Ishikawa (cell line): Measurements from ENCODE around the gene PRDM16.

Experiments
- CEBPB ChIP-seq: IDR thresholded peaks from 2 replicates; pipeline ENCODE4 v1.6.1; 2012
- EP300 ChIP-seq: IDR thresholded peaks from 2 replicates; pipeline ENCODE4 v1.6.1; 2012; ENCODE audit warnings: borderline replicate concordance
- FOXM1 ChIP-seq: IDR thresholded peaks from 2 replicates; pipeline ENCODE4 v1.6.1; 2012; ENCODE audit warnings: low read depth, borderline replicate concordance
- NFIC ChIP-seq: IDR thresholded peaks from 2 replicates; pipeline ENCODE4 v1.6.1; 2012
- RAD21 ChIP-seq: IDR thresholded peaks from 2 replicates; pipeline ENCODE4 v1.6.1; 2012; ENCODE audit warnings: low read depth
- TAF1 ChIP-seq: IDR thresholded peaks from 2 replicates; pipeline ENCODE4 v1.6.1; 2012; ENCODE audit warnings: low read depth, mild to moderate bottlenecking
- TCF12 ChIP-seq: IDR thresholded peaks from 2 replicates; pipeline ENCODE4 v1.6.1; 2012; ENCODE audit warnings: low read depth
- YY1 ChIP-seq: IDR thresholded peaks from 2 replicates; pipeline ENCODE4 v1.6.1; 2012; ENCODE audit warnings: low read depth
- TF ChIP-seq, protein P1 (sequence below): IDR thresholded peaks from 2 replicates; pipeline ENCODE4 v1.6.1; 2012; ENCODE audit warnings: low read depth, mild to moderate bottlenecking
- TF ChIP-seq, protein P2 (sequence below): IDR thresholded peaks from 2 replicates; pipeline ENCODE4 v1.6.1; 2012

DNA sequence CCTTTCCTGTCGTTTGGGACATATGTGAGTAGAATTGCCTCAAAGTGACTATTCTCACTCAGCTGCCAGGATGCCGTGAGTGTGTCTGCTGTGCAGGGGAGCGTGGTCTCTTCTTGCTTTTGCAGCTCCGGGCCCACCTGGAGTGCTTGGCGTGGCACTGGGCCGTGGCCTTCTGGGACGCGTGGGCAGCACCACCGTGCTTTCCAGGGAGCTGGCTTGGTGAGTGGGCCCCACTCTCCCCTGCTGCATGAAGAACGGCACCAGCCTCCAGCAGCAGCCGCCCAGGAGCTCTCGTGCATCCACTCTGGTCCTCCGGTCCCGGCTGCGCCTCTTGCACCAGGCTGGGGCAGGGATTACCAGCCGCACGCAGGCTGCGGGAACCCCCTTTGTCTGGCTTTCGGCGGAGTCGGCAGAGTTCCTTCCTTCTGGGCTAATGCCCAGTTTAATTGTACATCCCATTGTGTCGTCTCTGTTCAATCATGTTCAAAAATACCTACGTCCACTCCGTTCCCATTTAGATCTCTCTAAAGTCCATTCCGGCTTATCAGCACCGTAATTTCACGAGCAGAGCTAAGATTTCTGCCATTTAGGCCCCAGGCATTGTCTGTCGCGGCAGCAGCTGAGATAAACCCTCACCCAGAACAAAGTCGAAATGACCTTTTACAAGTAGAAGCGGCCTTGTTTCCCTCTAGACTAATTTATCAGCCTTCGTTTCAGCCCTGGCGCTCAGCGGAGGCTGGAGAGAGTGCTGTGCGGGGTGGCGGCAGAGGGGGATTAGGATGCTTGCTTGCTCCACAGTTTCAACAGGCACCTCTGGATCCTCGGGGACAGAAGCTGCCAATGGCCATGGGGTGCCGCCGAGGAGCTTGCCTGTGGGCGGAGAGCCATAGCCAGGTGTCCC lies 129.6 kb downstream of the PRDM16 start:
- TF ChIP-seq FOXM1, result no peak
- TF ChIP-seq TAF1, result no peak
- TF ChIP-seq EP300, result no peak
- TF ChIP-seq TCF12, result no peak
- TF ChIP-seq CEBPB, result no peak
- no peak for TF ChIP-seq RAD21
- TF ChIP-seq YY1, result no peak
- TF ChIP-seq, protein P1, sequence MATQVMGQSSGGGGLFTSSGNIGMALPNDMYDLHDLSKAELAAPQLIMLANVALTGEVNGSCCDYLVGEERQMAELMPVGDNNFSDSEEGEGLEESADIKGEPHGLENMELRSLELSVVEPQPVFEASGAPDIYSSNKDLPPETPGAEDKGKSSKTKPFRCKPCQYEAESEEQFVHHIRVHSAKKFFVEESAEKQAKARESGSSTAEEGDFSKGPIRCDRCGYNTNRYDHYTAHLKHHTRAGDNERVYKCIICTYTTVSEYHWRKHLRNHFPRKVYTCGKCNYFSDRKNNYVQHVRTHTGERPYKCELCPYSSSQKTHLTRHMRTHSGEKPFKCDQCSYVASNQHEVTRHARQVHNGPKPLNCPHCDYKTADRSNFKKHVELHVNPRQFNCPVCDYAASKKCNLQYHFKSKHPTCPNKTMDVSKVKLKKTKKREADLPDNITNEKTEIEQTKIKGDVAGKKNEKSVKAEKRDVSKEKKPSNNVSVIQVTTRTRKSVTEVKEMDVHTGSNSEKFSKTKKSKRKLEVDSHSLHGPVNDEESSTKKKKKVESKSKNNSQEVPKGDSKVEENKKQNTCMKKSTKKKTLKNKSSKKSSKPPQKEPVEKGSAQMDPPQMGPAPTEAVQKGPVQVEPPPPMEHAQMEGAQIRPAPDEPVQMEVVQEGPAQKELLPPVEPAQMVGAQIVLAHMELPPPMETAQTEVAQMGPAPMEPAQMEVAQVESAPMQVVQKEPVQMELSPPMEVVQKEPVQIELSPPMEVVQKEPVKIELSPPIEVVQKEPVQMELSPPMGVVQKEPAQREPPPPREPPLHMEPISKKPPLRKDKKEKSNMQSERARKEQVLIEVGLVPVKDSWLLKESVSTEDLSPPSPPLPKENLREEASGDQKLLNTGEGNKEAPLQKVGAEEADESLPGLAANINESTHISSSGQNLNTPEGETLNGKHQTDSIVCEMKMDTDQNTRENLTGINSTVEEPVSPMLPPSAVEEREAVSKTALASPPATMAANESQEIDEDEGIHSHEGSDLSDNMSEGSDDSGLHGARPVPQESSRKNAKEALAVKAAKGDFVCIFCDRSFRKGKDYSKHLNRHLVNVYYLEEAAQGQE, result no peak
- TF ChIP-seq, protein P2, sequence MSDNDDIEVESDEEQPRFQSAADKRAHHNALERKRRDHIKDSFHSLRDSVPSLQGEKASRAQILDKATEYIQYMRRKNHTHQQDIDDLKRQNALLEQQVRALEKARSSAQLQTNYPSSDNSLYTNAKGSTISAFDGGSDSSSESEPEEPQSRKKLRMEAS, result no peak
- no peak for TF ChIP-seq NFIC
